HepG2 (cell line): ENCODE measurements around the gene MACROH2A1. TPM values are rescaled to one million over a fixed set of nuclear protein-coding genes. Genes with fewer than 3 reads are reported as not detected.

Experiments used
- ATAC-seq: fragments of 200-7000 bp; cut with Tn5 transposase; 3 replicates; pipeline ENCODE4 v1.9.1; 2020; ENCODE audit warnings: mild to moderate bottlenecking, moderate library complexity
- BruUV-seq: library from RNA; stranded (reverse); fragments of 400-500 nt; replicated peaks from 2 replicates; lab custom pipeline; 2021; lab: Mats Ljungman, UMichigan
- CTCF ChIA-PET: fragments of 300-600 bp; formaldehyde crosslinking; extraction: SDS; loops from one replicate; lab custom pipeline; 2021; ENCODE audit warnings: low total read pairs, inconsistent platforms, low intra/inter-chr PET ratio; lab: Yijun Ruan, JAX
- POLR2A ChIA-PET: fragments of 350-600 bp; sonication (Branson Sonifier 250); formaldehyde crosslinking; loops from one replicate; lab custom pipeline; 2020; ENCODE audit warnings: antibody characterized with exemption, inconsistent platforms; lab: Yijun Ruan, JAX
- DNase-seq: peaks from one replicate; pipeline ENCODE4 v3.0.0-alpha.2; 2015; ENCODE audit warnings: low spot score
- FAIRE-seq: peaks from 3 replicates; lab custom pipeline; 2011; peaks lifted over from hg19 to GRCh38; lab: Jason Lieb, UNC
- H2AFZ ChIP-seq: one replicate; pipeline ENCODE4 v1.6.1; 2011; ENCODE audit warnings: low read length, inconsistent platforms
- H3K27ac ChIP-seq: fragments of 300-600 bp; 3 replicates; pipeline ENCODE4 v1.8.0; 2011; ENCODE audit warnings: mixed run types, mild to moderate bottlenecking, mixed read lengths, low read length, inconsistent platforms; ENCODE audit not compliant: insufficient read depth; ENCODE audit errors: extremely low read length
- H3K27me3 ChIP-seq, 2 experiments: fragments of 200-600 bp in 1 of 2; 2 replicates in 1 of 2; 3 replicates in 1 of 2; pipeline versions ENCODE4 v1.6.0 to v1.8.0; 2011; ENCODE audit warnings: low read length in 2 of 2, mild to moderate bottlenecking in 2 of 2, moderate library complexity in 2 of 2, inconsistent platforms in 1 of 2; ENCODE audit not compliant: insufficient read depth in 2 of 2, control insufficient read depth in 1 of 2
- H3K36me3 ChIP-seq, 2 experiments: fragments of 200-600 bp in 1 of 2; replicated peaks in 1 of 2; 2 replicates in 1 of 2; 3 replicates in 1 of 2; pipeline versions ENCODE4 v1.5.1 to v1.8.0; 2011; ENCODE audit warnings: low read length in 2 of 2, inconsistent platforms in 1 of 2; ENCODE audit not compliant: insufficient read depth in 2 of 2, control insufficient read depth in 1 of 2
- H3K4me1 ChIP-seq: 2 replicates; pipeline ENCODE4 v1.5.1; 2012; ENCODE audit warnings: low read length, inconsistent platforms; ENCODE audit not compliant: insufficient read depth
- H3K4me2 ChIP-seq: 2 replicates; pipeline ENCODE4 v1.6.0; 2011; ENCODE audit warnings: low read depth, low read length, inconsistent platforms
- H3K4me3 ChIP-seq, 3 experiments: fragments of 200-600 bp in 1 of 3; sonication (generic), shearing (Covaris generic) in 1 of 3; replicated peaks in 1 of 3; 2 replicates each; pipeline ENCODE4 v1.5.1; 2011 to 2016; ENCODE audit warnings: low read length in 3 of 3, inconsistent platforms in 2 of 3, low read depth in 2 of 3, mild to moderate bottlenecking in 2 of 3, control low read depth in 1 of 3, mixed read lengths in 1 of 3; ENCODE audit not compliant: insufficient read depth in 1 of 3
- H3K79me2 ChIP-seq: one replicate; pipeline ENCODE4 v1.6.1; 2011; ENCODE audit warnings: low read length, inconsistent platforms; ENCODE audit not compliant: insufficient read depth
- H3K9ac ChIP-seq: 2 replicates; pipeline ENCODE4 v1.6.0; 2011; ENCODE audit warnings: mild to moderate bottlenecking, low read depth, low read length, inconsistent platforms; ENCODE audit not compliant: insufficient read depth
- H3K9me3 ChIP-seq: 2 replicates; pipeline ENCODE4 v1.5.1; 2012; ENCODE audit warnings: mild to moderate bottlenecking, low read length
- H4K20me1 ChIP-seq: 2 replicates; pipeline ENCODE4 v1.6.0; 2011; ENCODE audit warnings: inconsistent platforms, mild to moderate bottlenecking, low read length, moderate library complexity; ENCODE audit not compliant: insufficient read depth
- ARHGAP35 ChIP-seq: sonication (generic); formaldehyde crosslinking; IDR thresholded peaks from 2 replicates; pipeline ENCODE4 v1.9.0; 2022; ENCODE audit warnings: mild to moderate bottlenecking, inconsistent platforms, moderate library complexity, missing genetic modification reagents, borderline replicate concordance
- KDM4B ChIP-seq: sonication (generic); formaldehyde crosslinking; IDR thresholded peaks from 2 replicates; pipeline ENCODE4 v1.4.0; 2020; ENCODE audit warnings: missing genetic modification reagents
- MTF1 ChIP-seq: sonication (generic); formaldehyde crosslinking; IDR thresholded peaks from 2 replicates; pipeline ENCODE4 v1.5.0; 2020; ENCODE audit warnings: missing genetic modification reagents
- NFKBIZ ChIP-seq: IDR thresholded peaks from 2 replicates; pipeline ENCODE4 v1.6.1; 2018; ENCODE audit warnings: missing genetic modification reagents, missing compliant biosample characterization
- ONECUT2 ChIP-seq: sonication (generic); formaldehyde crosslinking; IDR thresholded peaks from 2 replicates; pipeline ENCODE4 v1.4.0; 2020; ENCODE audit warnings: missing genetic modification reagents
- PRDM10 ChIP-seq: sonication (generic); formaldehyde crosslinking; IDR thresholded peaks from 2 replicates; pipeline ENCODE4 v1.4.0; 2020; ENCODE audit warnings: low read depth, missing genetic modification reagents
- SALL2 ChIP-seq: sonication (generic); formaldehyde crosslinking; IDR thresholded peaks from 2 replicates; pipeline ENCODE4 v1.8.1; 2023; ENCODE audit warnings: mild to moderate bottlenecking, missing genetic modification reagents, inconsistent platforms
- THAP7 ChIP-seq: sonication (generic); formaldehyde crosslinking; IDR thresholded peaks from 2 replicates; pipeline ENCODE4 v1.8.1; 2023; ENCODE audit warnings: mild to moderate bottlenecking, missing genetic modification reagents
- ZFP82 ChIP-seq: sonication (generic); formaldehyde crosslinking; IDR thresholded peaks from 2 replicates; pipeline ENCODE4 v1.5.1; 2020; ENCODE audit warnings: mild to moderate bottlenecking, missing genetic modification reagents, borderline replicate concordance
- ZFYVE20 ChIP-seq: sonication (generic); formaldehyde crosslinking; IDR thresholded peaks from 2 replicates; pipeline ENCODE4 v1.8.0; 2023; ENCODE audit warnings: low read depth, mild to moderate bottlenecking, moderate library complexity, missing genetic modification reagents, borderline replicate concordance
- ZNF225 ChIP-seq: sonication (generic); formaldehyde crosslinking; IDR thresholded peaks from 2 replicates; pipeline ENCODE4 v1.4.0; 2020; ENCODE audit warnings: mild to moderate bottlenecking, missing genetic modification reagents
- ZNF614 ChIP-seq: IDR thresholded peaks from 2 replicates; pipeline ENCODE4 v1.6.1; 2018; ENCODE audit warnings: missing biosample characterization, missing genetic modification reagents, inconsistent platforms, borderline replicate concordance
- ZSCAN31 ChIP-seq: sonication (generic); formaldehyde crosslinking; IDR thresholded peaks from 2 replicates; pipeline ENCODE4 v1.5.0; 2020; ENCODE audit warnings: low read depth, mild to moderate bottlenecking, missing genetic modification reagents
- whole genome bisulfite sequencing: methylation state at CpG from one replicate; pipeline ENCODE4 v1.1.6; 2017; ENCODE audit warnings: low lambda C conversion rate; 5-methylcytosine and 5-hydroxymethylcytosine counted together
- in situ Hi-C: cut with HindIII; loops from 2 replicates; pipeline ENCODE4 v1.10.0; 2017; ENCODE audit warnings: low pct_unique_long_range_greater_than_20kb; ENCODE audit not compliant: extremely low pct_ligation_motif_present
- intact Hi-C: fragments of 100-400 bp; cut with micrococcal nuclease; formaldehyde crosslinking; loops from one replicate; pipeline ENCODE4 v1.10.0; 2022; ENCODE audit not compliant: unreplicated experiment
- polyA plus RNA-seq, 8 experiments: library from polyadenylated mRNA; depleted of rRNA in 3 of 8; stranded (reverse) in 7 of 8; unstranded in 1 of 8; fragments of >200 nt; fragmentation: Illumina TruSeq in 4 of 8; extraction: Trizol in 4 of 8; gene quantifications; 2 replicates each; pipeline versions ENCODE4 v1.2.1 to v1.2.3, GENCODE V29; 2011 to 2016; ENCODE audit warnings: low read depth in 4 of 8, missing spikeins in 1 of 8, mixed read lengths in 1 of 8; ENCODE audit not compliant: insufficient read depth in 1 of 8
- total RNA-seq, 5 experiments: library from RNA; depleted of rRNA; stranded (reverse); fragments of >200 nt; fragmentation: Illumina TruSeq; extraction: Trizol; gene quantifications; 2 replicates each; pipeline ENCODE4 v1.2.3, GENCODE V29; 2016; ENCODE audit warnings: low read depth in 1 of 5
- TF ChIP-seq, protein P1 (sequence below): sonication (generic); formaldehyde crosslinking; conservative IDR thresholded peaks from 2 replicates; pipeline ENCODE4 v1.4.0; 2020; ENCODE audit warnings: missing genetic modification reagents
- TF ChIP-seq, protein P2 (sequence below): sonication (generic); formaldehyde crosslinking; IDR thresholded peaks from 2 replicates; pipeline ENCODE4 v1.4.0; 2020; ENCODE audit warnings: mild to moderate bottlenecking, missing genetic modification reagents
- TF ChIP-seq, protein P3 (sequence below): sonication (generic); formaldehyde crosslinking; IDR thresholded peaks from 2 replicates; pipeline ENCODE4 v1.5.0; 2020; ENCODE audit warnings: mild to moderate bottlenecking, missing genetic modification reagents

The MACROH2A1 gene
- total and polyA plus RNA-seq, 2 of the 13 experiments (the other 11 are each of a cell fraction or from before 2014, with no cell fraction given), result 69.1 to 158 TPM

GRCh38 chr5:135362102-135362501 is 36.9 kb downstream of the MACROH2A1 start:
- no peaks in the 10 kb centered on the region for H4K20me1 ChIP-seq
- intact Hi-C loops, result no loop called here
- no peak overlapping the region for H3K4me3 ChIP-seq
- in situ Hi-C loops, result no loop called here
- no peaks in the 10 kb centered on the region for H3K9me3 ChIP-seq
- peaks cover 22 to 73% of the 10 kb centered on the region in 2 experiments for H3K36me3 ChIP-seq
- no peak for FAIRE-seq
- 99% methylated on average over 2 of the region's 2 CpGs for WGBS
- ChIA-PET POLR2A (no interaction called here), CTCF (no interaction called here)
- no peaks in the 10 kb centered on the region for H3K27me3 ChIP-seq
- no peak for TF ChIP-seq ARHGAP35 (CRISPR knock-in tag)
- no peak for TF ChIP-seq SALL2 (CRISPR knock-in tag)
- TF ChIP-seq ZFP82, result no peak
- TF ChIP-seq, protein P1, sequence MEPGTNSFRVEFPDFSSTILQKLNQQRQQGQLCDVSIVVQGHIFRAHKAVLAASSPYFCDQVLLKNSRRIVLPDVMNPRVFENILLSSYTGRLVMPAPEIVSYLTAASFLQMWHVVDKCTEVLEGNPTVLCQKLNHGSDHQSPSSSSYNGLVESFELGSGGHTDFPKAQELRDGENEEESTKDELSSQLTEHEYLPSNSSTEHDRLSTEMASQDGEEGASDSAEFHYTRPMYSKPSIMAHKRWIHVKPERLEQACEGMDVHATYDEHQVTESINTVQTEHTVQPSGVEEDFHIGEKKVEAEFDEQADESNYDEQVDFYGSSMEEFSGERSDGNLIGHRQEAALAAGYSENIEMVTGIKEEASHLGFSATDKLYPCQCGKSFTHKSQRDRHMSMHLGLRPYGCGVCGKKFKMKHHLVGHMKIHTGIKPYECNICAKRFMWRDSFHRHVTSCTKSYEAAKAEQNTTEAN, result no peak
- TF ChIP-seq PRDM10 (CRISPR knock-in tag), result no peak
- TF ChIP-seq, protein P2, sequence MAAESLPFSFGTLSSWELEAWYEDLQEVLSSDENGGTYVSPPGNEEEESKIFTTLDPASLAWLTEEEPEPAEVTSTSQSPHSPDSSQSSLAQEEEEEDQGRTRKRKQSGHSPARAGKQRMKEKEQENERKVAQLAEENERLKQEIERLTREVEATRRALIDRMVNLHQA (CRISPR knock-in tag), result no peak
- no peak for TF ChIP-seq ZFYVE20 (CRISPR knock-in tag)
- TF ChIP-seq MTF1 (CRISPR knock-in tag), result no peak
- no peak for TF ChIP-seq ONECUT2
- TF ChIP-seq, protein P3, sequence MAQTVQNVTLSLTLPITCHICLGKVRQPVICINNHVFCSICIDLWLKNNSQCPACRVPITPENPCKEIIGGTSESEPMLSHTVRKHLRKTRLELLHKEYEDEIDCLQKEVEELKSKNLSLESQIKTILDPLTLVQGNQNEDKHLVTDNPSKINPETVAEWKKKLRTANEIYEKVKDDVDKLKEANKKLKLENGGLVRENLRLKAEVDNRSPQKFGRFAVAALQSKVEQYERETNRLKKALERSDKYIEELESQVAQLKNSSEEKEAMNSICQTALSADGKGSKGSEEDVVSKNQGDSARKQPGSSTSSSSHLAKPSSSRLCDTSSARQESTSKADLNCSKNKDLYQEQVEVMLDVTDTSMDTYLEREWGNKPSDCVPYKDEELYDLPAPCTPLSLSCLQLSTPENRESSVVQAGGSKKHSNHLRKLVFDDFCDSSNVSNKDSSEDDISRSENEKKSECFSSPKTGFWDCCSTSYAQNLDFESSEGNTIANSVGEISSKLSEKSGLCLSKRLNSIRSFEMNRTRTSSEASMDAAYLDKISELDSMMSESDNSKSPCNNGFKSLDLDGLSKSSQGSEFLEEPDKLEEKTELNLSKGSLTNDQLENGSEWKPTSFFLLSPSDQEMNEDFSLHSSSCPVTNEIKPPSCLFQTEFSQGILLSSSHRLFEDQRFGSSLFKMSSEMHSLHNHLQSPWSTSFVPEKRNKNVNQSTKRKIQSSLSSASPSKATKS (CRISPR knock-in tag), result no peak
- TF ChIP-seq THAP7 (CRISPR knock-in tag), result no peak
- no peak for TF ChIP-seq ZNF614 (CRISPR knock-in tag)
- no peak for TF ChIP-seq ZSCAN31 (CRISPR knock-in tag)
- no peak for TF ChIP-seq NFKBIZ (CRISPR knock-in tag)
- no peak for TF ChIP-seq KDM4B (CRISPR knock-in tag)
- no peak for TF ChIP-seq ZNF225 (CRISPR knock-in tag)
- H3K79me2 ChIP-seq, result no peaks in the 10 kb centered on the region
- H3K27ac ChIP-seq, result no peak overlapping the region
- ATAC-seq, result no peak
- H3K4me2 ChIP-seq, result no peak overlapping the region
- BruUV-seq, result no TSS peak
- no peak overlapping the region for H2AFZ ChIP-seq
- DNase-seq, result no peak
- no peak overlapping the region for H3K9ac ChIP-seq
- 0 out of 2 replicates have a peak, but pooled peaks cover 6% of the 10 kb centered on the region for H3K4me1 ChIP-seq
